ENCODE data around the gene GALM. TPM values are rescaled to one million over a fixed set of nuclear protein-coding genes. Genes with fewer than 3 reads are reported as not detected.

The GALM gene
- total and polyA plus RNA-seq, 2 experiments from 2014 or later = 46.0 to 47.4 TPM

DNA sequence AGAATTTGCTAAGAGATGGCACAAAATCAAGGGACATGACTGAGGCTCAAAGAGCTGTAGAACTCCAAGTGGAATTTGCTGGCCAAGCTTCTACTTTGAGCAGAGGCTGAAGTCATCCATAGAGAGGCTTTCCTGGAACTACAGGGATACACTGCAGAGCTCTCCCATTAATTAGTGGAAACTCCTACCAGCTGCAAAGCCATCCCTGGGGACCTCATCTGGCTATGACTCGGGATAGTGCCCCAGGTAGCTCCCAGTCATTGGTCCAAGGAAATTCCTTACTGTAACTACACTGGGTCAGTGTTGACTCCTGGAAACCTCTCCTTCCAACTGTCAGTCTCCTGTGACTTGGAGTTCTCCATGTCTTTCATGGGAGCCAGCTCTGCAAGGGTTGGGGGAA, 10.5 kb upstream of the GALM start:
- Histone ChIP-seq H3K27me3 (no peaks in the 10 kb centered on the region), H3K9me3 (ENCODE audit: low read depth) (no peaks in the 10 kb centered on the region), H3K4me1 (ENCODE audit: low read depth) (peaks cover 17% of the 10 kb centered on the region), H3K36me3 (no peaks in the 10 kb centered on the region), H3K4me3 (no peak overlapping the region), H3K27ac (no peak overlapping the region)
- no peak for DNase-seq (ENCODE audit: low read depth in 1 of 2, low spot score in 1 of 2)
- TF ChIP-seq, protein P1, sequence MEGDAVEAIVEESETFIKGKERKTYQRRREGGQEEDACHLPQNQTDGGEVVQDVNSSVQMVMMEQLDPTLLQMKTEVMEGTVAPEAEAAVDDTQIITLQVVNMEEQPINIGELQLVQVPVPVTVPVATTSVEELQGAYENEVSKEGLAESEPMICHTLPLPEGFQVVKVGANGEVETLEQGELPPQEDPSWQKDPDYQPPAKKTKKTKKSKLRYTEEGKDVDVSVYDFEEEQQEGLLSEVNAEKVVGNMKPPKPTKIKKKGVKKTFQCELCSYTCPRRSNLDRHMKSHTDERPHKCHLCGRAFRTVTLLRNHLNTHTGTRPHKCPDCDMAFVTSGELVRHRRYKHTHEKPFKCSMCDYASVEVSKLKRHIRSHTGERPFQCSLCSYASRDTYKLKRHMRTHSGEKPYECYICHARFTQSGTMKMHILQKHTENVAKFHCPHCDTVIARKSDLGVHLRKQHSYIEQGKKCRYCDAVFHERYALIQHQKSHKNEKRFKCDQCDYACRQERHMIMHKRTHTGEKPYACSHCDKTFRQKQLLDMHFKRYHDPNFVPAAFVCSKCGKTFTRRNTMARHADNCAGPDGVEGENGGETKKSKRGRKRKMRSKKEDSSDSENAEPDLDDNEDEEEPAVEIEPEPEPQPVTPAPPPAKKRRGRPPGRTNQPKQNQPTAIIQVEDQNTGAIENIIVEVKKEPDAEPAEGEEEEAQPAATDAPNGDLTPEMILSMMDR (IDR thresholded peaks at IDR 0.05; ENCODE audit: low read depth, low read length) = no peak

DNA sequence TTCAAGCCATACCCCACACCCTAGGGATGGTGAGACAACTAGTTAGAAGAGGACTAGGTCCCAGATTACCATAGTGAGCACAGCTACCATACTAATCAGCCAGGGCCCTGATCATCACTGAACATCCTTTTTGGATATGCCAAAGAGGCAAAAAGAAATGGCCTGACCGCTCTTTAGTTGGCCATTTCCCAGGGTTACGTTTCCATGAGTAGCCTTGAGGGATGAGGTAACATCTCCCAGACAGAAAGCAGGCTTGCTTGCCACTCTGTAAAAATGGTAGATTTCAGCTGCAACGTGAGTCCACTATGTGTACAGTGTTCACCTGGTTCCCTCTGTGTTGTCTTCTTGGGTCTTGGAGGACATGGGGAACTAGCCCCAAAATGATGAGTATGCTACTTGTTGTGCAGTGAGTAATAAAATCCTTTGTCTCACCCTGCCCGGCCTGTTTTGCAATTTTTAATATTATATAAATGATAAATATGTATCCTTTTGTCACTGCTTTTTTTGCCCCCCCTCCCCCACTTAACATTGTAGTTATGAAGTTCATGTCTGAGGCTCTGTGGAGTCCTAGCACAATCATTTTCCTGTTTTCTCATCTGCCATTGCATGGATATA, 8.9 kb upstream of the GALM start:
- TF ChIP-seq, protein P1 (IDR thresholded peaks at IDR 0.05; ENCODE audit: low read depth, low read length) = no peak
- Histone ChIP-seq H3K27me3 (no peaks in the 10 kb centered on the region), H3K9me3 (ENCODE audit: low read depth) (no peaks in the 10 kb centered on the region), H3K4me3 (no peak overlapping the region), H3K4me1 (ENCODE audit: low read depth) (peaks cover 15% of the 10 kb centered on the region), H3K36me3 (no peaks in the 10 kb centered on the region), H3K27ac (no peak overlapping the region)
- no peak for DNase-seq (ENCODE audit: low read depth in 1 of 2, low spot score in 1 of 2)

GRCh38 chr2:38658613-38659012, 7.3 kb upstream of the GALM start:
- no peak for DNase-seq (ENCODE audit: low read depth in 1 of 2, low spot score in 1 of 2)
- TF ChIP-seq, protein P1 (IDR thresholded peaks at IDR 0.05; ENCODE audit: low read depth, low read length) = no peak
- no peaks in the 10 kb centered on the region for H3K27me3 ChIP-seq

DNA sequence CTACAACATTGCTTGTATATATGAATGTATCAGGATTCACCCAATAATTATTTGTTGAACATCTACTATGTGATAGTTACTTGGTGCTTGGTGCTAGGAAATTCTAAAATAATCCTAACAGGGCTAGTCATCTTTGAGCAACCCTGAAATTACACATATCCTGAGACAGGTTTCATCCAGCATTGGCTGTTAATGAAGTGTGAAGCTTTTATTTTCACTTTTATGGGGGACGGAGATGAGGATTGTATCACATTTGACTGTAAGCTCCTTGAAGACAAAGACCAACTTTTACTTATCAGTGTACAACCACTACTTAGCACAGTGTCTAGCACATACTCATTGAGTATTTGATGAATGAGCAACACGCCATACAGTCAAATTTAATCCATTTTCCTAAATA, 6.8 kb upstream of the GALM start:
- Histone ChIP-seq H3K9me3 (ENCODE audit: low read depth) (no peaks in the 10 kb centered on the region), H3K4me1 (ENCODE audit: low read depth) (peaks cover 1% of the 10 kb centered on the region), H3K27ac (no peak overlapping the region), H3K27me3 (no peaks in the 10 kb centered on the region), H3K4me3 (no peak overlapping the region), H3K36me3 (no peaks in the 10 kb centered on the region)
- no peak for DNase-seq (ENCODE audit: low read depth in 1 of 2, low spot score in 1 of 2)
- TF ChIP-seq, protein P1 (IDR thresholded peaks at IDR 0.05; ENCODE audit: low read depth, low read length) = no peak

More at GRCh38 chr2:38658613-38659012, 7.3 kb upstream of the GALM start:
- Histone ChIP-seq H3K4me1 (ENCODE audit: low read depth) (peaks cover 6% of the 10 kb centered on the region), H3K27ac (no peak overlapping the region), H3K36me3 (no peaks in the 10 kb centered on the region), H3K4me3 (no peak overlapping the region), H3K9me3 (ENCODE audit: low read depth) (no peaks in the 10 kb centered on the region)

DNA sequence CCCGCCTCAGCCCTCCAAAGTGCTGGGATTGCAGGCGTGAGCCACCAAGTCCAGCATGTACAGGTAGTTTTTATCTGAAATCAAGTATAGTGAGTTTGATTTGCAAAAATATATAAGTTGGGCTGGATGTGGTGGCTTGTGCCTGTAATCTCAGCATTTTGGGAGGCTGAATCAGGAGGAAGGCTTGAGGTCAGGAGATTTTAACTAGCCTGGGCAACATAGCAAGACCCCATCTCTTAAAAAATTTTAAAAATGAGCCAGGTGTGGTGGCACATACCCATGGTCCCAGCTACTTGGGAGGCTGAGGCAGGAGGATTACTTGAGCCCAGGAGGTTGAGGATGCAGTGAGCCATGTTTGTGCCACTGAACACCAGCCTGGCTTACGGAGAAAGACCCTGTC, 5.6 kb upstream of the GALM start:
- no peaks in the 10 kb centered on the region for H3K27me3 ChIP-seq
- H3K4me3 ChIP-seq = no peak overlapping the region
- no peak overlapping the region for H3K27ac ChIP-seq
- TF ChIP-seq, protein P1 (IDR thresholded peaks at IDR 0.05; ENCODE audit: low read depth, low read length) = no peak
- H3K9me3 ChIP-seq (ENCODE audit: low read depth) = no peaks in the 10 kb centered on the region
- no peaks in the 10 kb centered on the region for H3K36me3 ChIP-seq
- H3K4me1 ChIP-seq (ENCODE audit: low read depth) = no peaks in the 10 kb centered on the region
- DNase-seq (ENCODE audit: low read depth in 1 of 2, low spot score in 1 of 2) = no peak
